ENCODE measurements around the gene ANP32A. TPM values are rescaled to one million over a fixed set of nuclear protein-coding genes. Genes with fewer than 3 reads are reported as not detected.

Gene ANP32A
- total RNA-seq, 1 donor from 2014 or later, result 114 TPM

DNA sequence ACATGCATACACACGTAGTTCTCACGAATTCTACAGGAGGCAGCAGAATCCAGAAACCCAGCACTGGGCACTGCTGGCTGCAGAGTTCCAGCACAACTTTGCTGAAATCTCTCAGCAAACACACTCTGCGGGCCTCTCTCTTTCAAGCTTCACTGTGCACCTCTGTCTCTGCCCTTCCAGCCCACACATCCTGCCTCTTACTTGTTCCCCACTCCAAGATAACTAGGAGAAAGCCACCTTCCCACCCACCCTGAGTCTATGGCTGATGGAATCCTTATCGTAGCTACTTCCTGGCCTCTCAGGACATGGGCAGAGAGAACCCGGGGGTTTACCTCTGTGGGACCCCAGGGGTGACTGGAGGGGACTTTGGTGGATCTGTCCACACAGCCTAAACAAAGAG is 11.9 kb downstream of the ANP32A start:
- H3K4me3 ChIP-seq, result no peak overlapping the region
- intact Hi-C loops (cut with DNase I), result no loop called here
- no peak overlapping the region for H3K27ac ChIP-seq
- no peak for DNase-seq
- TF ChIP-seq, protein P1, sequence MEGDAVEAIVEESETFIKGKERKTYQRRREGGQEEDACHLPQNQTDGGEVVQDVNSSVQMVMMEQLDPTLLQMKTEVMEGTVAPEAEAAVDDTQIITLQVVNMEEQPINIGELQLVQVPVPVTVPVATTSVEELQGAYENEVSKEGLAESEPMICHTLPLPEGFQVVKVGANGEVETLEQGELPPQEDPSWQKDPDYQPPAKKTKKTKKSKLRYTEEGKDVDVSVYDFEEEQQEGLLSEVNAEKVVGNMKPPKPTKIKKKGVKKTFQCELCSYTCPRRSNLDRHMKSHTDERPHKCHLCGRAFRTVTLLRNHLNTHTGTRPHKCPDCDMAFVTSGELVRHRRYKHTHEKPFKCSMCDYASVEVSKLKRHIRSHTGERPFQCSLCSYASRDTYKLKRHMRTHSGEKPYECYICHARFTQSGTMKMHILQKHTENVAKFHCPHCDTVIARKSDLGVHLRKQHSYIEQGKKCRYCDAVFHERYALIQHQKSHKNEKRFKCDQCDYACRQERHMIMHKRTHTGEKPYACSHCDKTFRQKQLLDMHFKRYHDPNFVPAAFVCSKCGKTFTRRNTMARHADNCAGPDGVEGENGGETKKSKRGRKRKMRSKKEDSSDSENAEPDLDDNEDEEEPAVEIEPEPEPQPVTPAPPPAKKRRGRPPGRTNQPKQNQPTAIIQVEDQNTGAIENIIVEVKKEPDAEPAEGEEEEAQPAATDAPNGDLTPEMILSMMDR (IDR thresholded peaks at IDR 0.05), result no peak
- peaks cover 40% of the 10 kb centered on the region for H3K4me1 ChIP-seq
- no peaks in the 10 kb centered on the region for H3K27me3 ChIP-seq
- H3K36me3 ChIP-seq, result peaks cover 8% of the 10 kb centered on the region
- no peak for ATAC-seq
- H3K9me3 ChIP-seq, result no peaks in the 10 kb centered on the region

DNA sequence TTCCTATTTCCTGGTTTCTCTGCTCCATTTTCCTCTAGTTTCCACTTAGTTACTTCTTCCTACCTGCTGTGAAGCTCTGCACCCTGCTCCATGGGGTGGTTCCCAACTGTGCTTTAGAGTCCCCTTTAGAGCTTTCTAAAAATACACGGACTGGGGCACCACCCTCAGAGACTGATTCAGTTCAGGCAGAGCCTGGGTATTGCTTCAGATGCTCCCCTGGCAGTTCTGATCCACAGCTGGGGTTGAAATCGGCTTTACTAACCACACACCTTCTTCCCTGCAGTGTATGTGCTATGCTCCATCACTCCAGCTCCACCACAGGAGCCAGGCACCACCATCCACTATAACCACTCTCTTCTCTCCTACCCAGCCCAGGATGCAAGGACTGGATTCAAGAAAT is 12.6 kb downstream of the ANP32A start:
- Histone ChIP-seq H3K4me1 (peaks cover 34% of the 10 kb centered on the region), H3K9me3 (no peaks in the 10 kb centered on the region), H3K36me3 (peaks cover 8% of the 10 kb centered on the region), H3K27ac (no peak overlapping the region), H3K4me3 (no peak overlapping the region), H3K27me3 (no peaks in the 10 kb centered on the region)
- DNase-seq, result no peak
- TF ChIP-seq, protein P1 (IDR thresholded peaks at IDR 0.05), result no peak
- no peak for ATAC-seq
- intact Hi-C loops (cut with DNase I), result no loop called here

DNA sequence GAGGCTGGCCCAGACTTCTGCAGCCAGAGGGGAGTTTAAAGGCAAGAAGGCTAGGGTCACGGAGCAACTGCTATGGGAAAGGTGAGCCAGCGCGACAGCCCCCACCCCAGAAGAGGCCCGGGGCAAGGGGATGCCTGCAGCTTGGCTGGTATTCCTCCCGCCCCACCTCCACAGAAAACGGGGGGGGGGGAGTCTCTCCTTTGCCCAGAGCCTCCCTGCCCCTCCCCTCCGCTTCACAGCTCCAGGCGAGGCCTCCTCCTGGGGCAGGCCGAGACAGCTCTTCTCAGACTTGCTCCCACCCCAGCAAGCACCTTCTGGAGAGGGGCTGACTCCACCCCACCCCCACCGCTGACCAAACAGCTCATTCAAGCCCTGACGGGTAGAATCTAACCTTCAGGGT is 13.4 kb downstream of the ANP32A start:
- DNase-seq (no peak), ATAC-seq (peak; percentile 14)
- peaks cover 33% of the 10 kb centered on the region for H3K4me1 ChIP-seq
- H3K27ac ChIP-seq, result no peak overlapping the region
- no peaks in the 10 kb centered on the region for H3K9me3 ChIP-seq
- TF ChIP-seq, protein P1 (IDR thresholded peaks at IDR 0.05), result no peak
- no peak overlapping the region for H3K4me3 ChIP-seq
- intact Hi-C loops (cut with DNase I), result no loop called here
- H3K36me3 ChIP-seq, result peaks cover 8% of the 10 kb centered on the region
- H3K27me3 ChIP-seq, result no peaks in the 10 kb centered on the region

DNA sequence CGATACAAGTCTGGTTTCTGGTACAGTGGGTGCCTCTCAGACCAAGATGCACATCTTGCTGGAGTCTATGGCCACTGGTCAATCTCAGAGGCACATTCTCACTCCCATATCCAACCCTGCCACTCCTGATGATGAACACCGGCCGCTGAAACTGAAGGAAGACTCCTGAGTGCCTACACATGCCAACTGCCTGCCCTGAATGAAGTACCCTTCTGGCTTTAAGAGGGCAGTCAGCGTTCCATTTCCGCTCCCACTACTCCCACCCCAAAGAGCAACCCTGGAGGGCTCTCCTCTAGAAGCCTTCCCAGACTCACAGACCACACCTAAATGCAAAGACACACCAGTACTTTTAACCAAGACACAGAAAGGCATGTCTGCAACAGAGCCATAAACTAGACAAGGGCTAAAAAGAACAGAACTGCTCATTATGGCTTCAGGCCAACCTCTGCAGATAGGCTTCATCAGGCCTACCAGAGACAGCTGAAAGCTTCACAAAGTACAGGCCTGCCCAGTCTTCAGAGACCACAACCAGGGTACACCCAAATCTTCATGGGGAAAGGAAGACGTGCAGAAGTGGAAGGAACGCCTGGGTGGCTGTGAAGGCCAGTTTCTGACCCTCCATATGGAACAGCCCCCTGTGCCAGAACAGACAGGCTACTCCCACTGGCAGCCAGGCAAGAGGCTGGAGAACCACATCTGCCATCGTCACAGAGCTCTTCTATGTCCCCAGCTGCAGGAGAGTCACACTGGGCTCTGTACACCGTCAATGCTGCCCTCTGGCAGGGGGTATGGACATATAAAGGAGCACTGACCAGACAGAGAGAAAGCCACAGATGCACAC is 14.3 kb downstream of the ANP32A start:
- Histone ChIP-seq H3K4me1 (peaks cover 31% of the 10 kb centered on the region), H3K4me3 (no peak overlapping the region), H3K27ac (no peak overlapping the region), H3K27me3 (no peaks in the 10 kb centered on the region), H3K9me3 (no peaks in the 10 kb centered on the region), H3K36me3 (peaks cover 8% of the 10 kb centered on the region)
- intact Hi-C loops (cut with DNase I), result no loop called here
- TF ChIP-seq, protein P1 (IDR thresholded peaks at IDR 0.05), result no peak
- ATAC-seq (peak; percentile 63), DNase-seq (no peak)

DNA sequence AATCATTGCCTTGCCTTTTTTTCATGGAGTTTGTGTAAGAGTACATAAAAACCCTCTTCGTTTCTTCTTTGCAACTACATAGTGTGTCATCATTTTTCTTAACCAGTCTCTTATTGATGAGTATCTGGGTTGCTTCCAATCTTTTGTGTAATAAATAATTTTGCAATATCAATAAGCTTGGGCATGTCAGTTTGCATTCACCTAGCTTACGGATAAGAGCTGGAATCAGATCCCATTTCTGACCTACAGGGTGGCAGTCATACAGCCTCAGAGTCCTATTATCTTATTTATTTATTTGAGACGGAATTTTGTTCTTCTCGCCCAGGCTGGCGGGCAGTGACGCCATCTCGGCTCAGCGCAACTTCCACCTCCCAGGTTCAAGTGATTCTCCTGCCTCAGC is 18.3 kb downstream of the ANP32A start:
- TF ChIP-seq, protein P1 (IDR thresholded peaks at IDR 0.05), result no peak
- DNase-seq, result no peak

More for the DNA sequence above, 18.3 kb downstream of the ANP32A start:
- ATAC-seq, result no peak
- Histone ChIP-seq H3K27me3 (no peaks in the 10 kb centered on the region), H3K9me3 (no peaks in the 10 kb centered on the region), H3K4me3 (no peak overlapping the region), H3K4me1 (peaks cover 46% of the 10 kb centered on the region), H3K27ac (no peak overlapping the region), H3K36me3 (peaks cover 8% of the 10 kb centered on the region)
- intact Hi-C loops (cut with DNase I), result no loop called here

Data from upper lobe of right lung (tissue), 1 donor.